SK-N-MC (cell line): ENCODE results near the gene HCLS1.

Experiments
- EZH2 ChIP-seq: fragments of 200-600 bp; sonication (generic); IDR thresholded peaks from one replicate; pipeline ENCODE4 v1.6.1; 2017; ENCODE audit warnings: antibody characterized with exemption
- POLR2AphosphoS5 ChIP-seq: IDR thresholded peaks from 2 replicates; pipeline ENCODE4 v1.6.1; 2012; ENCODE audit warnings: mild to moderate bottlenecking, low read depth, low read length, borderline replicate concordance

DNA sequence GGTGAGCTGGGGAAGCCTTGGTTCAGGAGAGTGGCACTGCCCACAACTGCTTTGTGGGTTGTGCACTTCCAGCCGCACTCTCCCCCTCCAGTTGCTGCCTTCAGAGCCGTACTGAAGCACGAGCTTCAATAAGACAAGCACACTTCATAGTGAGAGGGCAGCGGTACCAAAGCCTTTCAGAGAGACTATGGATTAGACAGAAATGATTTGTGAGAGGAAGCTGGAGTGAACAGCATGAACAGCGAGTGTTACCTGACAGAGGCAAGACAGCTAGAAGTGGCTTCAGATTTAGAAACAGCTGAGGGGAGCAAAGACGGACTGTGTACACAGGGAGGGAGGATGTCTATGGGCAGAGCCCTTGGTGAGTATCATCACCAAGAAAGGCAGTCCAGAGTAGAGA, 31.1 kb downstream of the HCLS1 start:
- no peak for TF ChIP-seq EZH2
- no peak for TF ChIP-seq POLR2AphosphoS5
